ENCODE measurements around the gene LDLRAD3.

DNA sequence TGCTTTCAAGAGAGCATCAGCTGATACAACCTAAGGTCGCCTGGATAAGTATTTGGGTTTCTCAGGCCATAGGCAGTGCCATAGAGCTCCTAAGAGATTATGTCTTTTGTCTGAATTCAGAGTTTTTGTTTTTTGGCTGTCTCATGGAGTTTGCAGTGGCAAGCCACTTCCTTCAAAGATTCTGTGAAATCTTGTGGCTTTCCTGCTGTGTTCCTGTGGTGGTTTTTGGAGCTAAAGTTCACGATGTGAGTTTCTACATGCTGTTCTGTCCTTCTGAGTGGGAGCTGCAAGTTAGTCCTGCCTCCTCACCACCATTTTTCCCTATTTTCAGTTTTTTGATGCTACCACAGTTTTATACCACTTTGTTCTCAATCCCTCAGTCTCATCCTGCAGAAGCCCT, 234.0 kb downstream of the LDLRAD3 start:
- TF ChIP-seq CTCF (IDR thresholded peaks at IDR 0.05): no peak
- no peak for TF ChIP-seq POLR2A (IDR thresholded peaks at IDR 0.05)
- no peak for TF ChIP-seq EP300 (IDR thresholded peaks at IDR 0.05)
